Measurements from ENCODE around the gene CDKN2B-AS1. TPM values are rescaled to one million over a fixed set of nuclear protein-coding genes. Genes with fewer than 3 reads are reported as not detected.

Gene CDKN2B-AS1
- total RNA-seq, 1 donor from 2014 or later, result 3.5 TPM

GRCh38 chr9:22002038-22002437 is 7.4 kb downstream of the CDKN2B-AS1 start:
- Mint-ChIP-seq H3K9me3 (ENCODE audit: low read depth) (no peaks in the 10 kb centered on the region), H3K27me3 (ENCODE audit: low read depth) (no peaks in the 10 kb centered on the region), H3K4me3 (ENCODE audit: unreplicated experiment) (no peak overlapping the region), H3K4me1 (ENCODE audit: low read depth) (peaks cover 53% of the 10 kb centered on the region), H3K27ac (ENCODE audit: unreplicated experiment) (peak overlapping the region; percentile 66), H3K36me3 (ENCODE audit: low read depth) (peaks cover 24% of the 10 kb centered on the region)
- no peak for DNase-seq (ENCODE audit: low spot score)
- TF ChIP-seq, protein P1, sequence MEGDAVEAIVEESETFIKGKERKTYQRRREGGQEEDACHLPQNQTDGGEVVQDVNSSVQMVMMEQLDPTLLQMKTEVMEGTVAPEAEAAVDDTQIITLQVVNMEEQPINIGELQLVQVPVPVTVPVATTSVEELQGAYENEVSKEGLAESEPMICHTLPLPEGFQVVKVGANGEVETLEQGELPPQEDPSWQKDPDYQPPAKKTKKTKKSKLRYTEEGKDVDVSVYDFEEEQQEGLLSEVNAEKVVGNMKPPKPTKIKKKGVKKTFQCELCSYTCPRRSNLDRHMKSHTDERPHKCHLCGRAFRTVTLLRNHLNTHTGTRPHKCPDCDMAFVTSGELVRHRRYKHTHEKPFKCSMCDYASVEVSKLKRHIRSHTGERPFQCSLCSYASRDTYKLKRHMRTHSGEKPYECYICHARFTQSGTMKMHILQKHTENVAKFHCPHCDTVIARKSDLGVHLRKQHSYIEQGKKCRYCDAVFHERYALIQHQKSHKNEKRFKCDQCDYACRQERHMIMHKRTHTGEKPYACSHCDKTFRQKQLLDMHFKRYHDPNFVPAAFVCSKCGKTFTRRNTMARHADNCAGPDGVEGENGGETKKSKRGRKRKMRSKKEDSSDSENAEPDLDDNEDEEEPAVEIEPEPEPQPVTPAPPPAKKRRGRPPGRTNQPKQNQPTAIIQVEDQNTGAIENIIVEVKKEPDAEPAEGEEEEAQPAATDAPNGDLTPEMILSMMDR (IDR thresholded peaks at IDR 0.05), result no peak

GRCh38 chr9:22005021-22005701 is 10.6 kb downstream of the CDKN2B-AS1 start:
- H3K4me1 Mint-ChIP-seq (ENCODE audit: low read depth), result peaks cover 55% of the 10 kb centered on the region
- H3K4me3 Mint-ChIP-seq (ENCODE audit: unreplicated experiment), result peak overlapping the region; percentile 81
- peaks cover 26% of the 10 kb centered on the region for H3K36me3 Mint-ChIP-seq (ENCODE audit: low read depth)
- H3K27me3 Mint-ChIP-seq (ENCODE audit: low read depth), result no peaks in the 10 kb centered on the region
- H3K27ac Mint-ChIP-seq (ENCODE audit: unreplicated experiment), result peak overlapping the region; percentile 91
- H3K9me3 Mint-ChIP-seq (ENCODE audit: low read depth), result no peaks in the 10 kb centered on the region
- TF ChIP-seq, protein P1 (IDR thresholded peaks at IDR 0.05), result no peak
- no peak for DNase-seq (ENCODE audit: low spot score)

- H3K36me3 Mint-ChIP-seq (ENCODE audit: low read depth), result peaks cover 26% of the 10 kb centered on the region
- TF ChIP-seq, protein P1 (IDR thresholded peaks at IDR 0.05), result peak; percentile 14
- H3K27me3 Mint-ChIP-seq (ENCODE audit: low read depth), result no peaks in the 10 kb centered on the region
- H3K4me3 Mint-ChIP-seq (ENCODE audit: unreplicated experiment), result peak overlapping the region; percentile 81
- peak overlapping the region; percentile 91 for H3K27ac Mint-ChIP-seq (ENCODE audit: unreplicated experiment)
- H3K4me1 Mint-ChIP-seq (ENCODE audit: low read depth), result peaks cover 56% of the 10 kb centered on the region
- no peaks in the 10 kb centered on the region for H3K9me3 Mint-ChIP-seq (ENCODE audit: low read depth)
- peak; percentile 78 for DNase-seq (ENCODE audit: low spot score)
Observed at GRCh38 chr9:22005702-22006606, 11.4 kb downstream of the CDKN2B-AS1 start.

GRCh38 chr9:22008384-22008716 is 13.8 kb downstream of the CDKN2B-AS1 start:
- TF ChIP-seq, protein P1 (IDR thresholded peaks at IDR 0.05), result no peak
- H3K27me3 Mint-ChIP-seq (ENCODE audit: low read depth), result no peaks in the 10 kb centered on the region

DNA sequence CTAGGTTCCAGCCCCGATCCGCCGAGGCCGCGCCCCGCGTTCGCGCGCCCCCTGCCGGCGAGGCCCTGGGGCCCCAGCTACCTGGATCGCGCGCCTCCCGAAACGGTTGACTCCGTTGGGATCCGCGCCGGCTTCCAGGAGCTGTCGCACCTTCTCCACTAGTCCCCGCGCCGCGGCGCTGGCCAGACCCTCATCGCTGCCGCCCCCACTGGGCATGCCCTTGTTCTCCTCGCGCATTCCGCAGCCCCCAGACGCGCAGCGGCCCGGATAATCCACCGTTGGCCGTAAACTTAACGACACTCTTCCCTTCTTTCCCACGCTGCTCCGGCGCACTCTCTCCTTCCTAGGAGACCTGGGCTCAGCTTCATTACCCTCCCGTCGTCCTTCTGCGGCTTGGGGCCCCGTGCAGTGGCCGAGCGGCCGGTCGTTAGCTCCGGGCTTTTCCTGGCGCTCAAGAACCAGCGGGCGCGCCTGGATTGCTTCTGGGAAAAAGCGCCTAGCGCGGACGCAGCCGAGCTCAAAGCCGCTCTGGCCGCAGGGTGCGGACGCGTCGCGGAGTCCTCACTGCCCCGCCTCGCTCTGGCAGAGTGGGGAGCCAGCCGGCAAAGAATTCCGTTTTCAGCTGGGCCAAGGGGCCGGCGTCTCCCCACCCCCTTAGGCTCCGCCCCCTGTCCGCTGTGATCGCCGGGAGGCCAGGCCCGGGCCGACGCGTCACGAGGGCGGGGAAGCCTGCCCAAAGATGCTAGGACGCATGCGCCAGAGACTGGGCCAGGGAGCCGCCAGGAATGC is 14.3 kb downstream of the CDKN2B-AS1 start, which contains the start of gene CDKN2B:
Gene CDKN2B (minus strand): TSS at position 589 of the 789 bp plus-strand sequence. CDS start 352 bp downstream, at position 237.
- Mint-ChIP-seq H3K9me3 (ENCODE audit: low read depth) (no peaks in the 10 kb centered on the region), H3K4me1 (ENCODE audit: low read depth) (peaks cover 36% of the 10 kb centered on the region), H3K27ac (ENCODE audit: unreplicated experiment) (peak within 1 kb of the TSS; percentile 100), H3K27me3 (ENCODE audit: low read depth) (no peaks in the 10 kb centered on the region), H3K36me3 (ENCODE audit: low read depth) (peaks cover 25% of the 10 kb centered on the region), H3K4me3 (ENCODE audit: unreplicated experiment) (peak within 1 kb of the TSS; percentile 99)
- DNase-seq (ENCODE audit: low spot score), result peak; percentile 99
- TF ChIP-seq, protein P1 (IDR thresholded peaks at IDR 0.05), result peak; percentile 99

More at GRCh38 chr9:22008384-22008716, 13.8 kb downstream of the CDKN2B-AS1 start:
- Mint-ChIP-seq H3K27ac (ENCODE audit: unreplicated experiment) (peak overlapping the region; percentile 100), H3K4me3 (ENCODE audit: unreplicated experiment) (peak overlapping the region; percentile 99), H3K4me1 (ENCODE audit: low read depth) (peaks cover 41% of the 10 kb centered on the region), H3K36me3 (ENCODE audit: low read depth) (peaks cover 27% of the 10 kb centered on the region), H3K9me3 (ENCODE audit: low read depth) (no peaks in the 10 kb centered on the region)
- DNase-seq (ENCODE audit: low spot score), result no peak

Measured in chondrocyte (in vitro differentiated cells).